GM19193 (cell line): ENCODE measurements around the gene MAML3.

Experiments
- POLR2A ChIP-seq: IDR thresholded peaks from 4 replicates; pipeline ENCODE4 v1.6.1; 2011; ENCODE audit not compliant: insufficient read depth, insufficient read length; ENCODE audit errors: extremely low read depth

Gene MAML3

GRCh38 chr4:140089216-140089615 is 64.8 kb downstream of the MAML3 start:
- no peak for TF ChIP-seq POLR2A

DNA sequence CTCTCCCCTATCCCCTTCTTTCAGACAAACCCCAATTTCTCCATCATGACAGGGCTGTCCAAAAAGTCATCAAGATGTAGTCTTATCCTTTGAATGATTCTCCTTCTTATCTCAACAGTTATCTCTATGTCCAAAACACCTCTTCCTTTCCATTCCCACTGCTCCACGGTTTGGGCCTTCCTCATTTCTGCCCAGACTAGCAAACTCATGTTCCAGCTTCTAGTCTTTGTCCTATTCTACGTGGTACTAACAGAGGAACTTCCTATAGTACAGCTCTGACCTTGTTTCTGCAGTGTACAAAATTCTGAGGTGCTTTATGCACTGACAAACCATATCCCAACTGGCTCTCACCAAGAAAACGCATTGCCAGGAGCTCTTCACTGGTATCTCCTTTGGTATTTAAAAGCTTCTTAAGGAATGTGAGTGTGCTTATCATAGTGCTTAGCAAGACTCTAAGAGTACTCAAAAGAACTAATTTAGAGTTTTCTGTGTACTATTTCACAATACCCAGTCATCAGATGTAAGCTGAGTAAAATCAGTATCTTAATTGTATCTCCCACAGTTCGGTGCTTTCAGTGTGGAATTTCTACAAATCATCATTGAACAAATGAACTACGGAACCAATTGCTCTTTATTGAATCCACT is 65.5 kb downstream of the MAML3 start:
- TF ChIP-seq POLR2A: no peak

DNA sequence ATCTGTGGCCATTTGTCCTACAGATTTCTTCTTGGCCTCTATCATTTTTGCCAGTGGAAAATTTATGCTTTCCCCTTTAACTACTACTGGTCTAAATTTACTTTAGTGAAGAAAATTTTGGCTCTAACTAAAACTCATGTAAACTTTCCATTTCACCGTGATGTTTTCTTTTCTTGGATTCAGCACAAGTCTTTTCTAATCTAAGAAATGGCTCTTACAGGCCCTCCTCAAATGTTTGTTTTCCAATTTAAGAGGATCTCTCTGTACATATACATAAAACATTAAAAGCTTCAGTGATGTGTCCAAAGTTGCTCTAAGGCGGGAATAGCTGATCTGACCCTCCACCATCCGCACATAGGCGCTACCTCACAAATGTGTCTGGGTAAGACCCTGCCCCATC is 68.1 kb downstream of the MAML3 start:
- no peak for TF ChIP-seq POLR2A

DNA sequence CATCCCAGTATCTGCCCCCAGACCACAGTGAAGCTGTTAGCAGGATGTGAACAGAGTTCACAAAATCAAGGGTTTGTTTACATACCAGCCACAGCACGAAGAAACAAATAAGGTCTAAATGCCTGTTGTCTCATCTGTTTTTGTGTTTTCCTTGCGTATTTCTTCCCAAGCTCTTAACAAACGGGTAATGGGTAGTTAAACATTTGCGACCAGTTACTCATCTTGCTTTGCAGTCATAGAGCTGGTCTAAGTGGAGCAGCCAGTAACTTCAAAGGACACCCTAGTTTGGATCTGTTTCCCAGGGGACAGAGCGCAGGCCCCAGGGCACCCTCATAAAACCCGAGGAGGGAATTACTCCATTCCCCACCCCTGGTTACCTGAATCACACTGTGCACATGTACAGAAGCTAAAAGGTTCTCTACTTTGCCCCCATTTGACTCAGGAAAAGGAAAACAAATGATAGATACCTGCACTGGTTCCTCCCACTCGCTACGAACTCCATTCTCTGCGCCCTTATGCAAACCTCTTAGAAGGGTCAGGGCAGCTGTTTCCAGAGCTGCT is 68.8 kb downstream of the MAML3 start:
- no peak for TF ChIP-seq POLR2A

- TF ChIP-seq POLR2A: no peak
Observed at GRCh38 chr4:140084385-140084784, 69.6 kb downstream of the MAML3 start.

GRCh38 chr4:140082391-140082755 is 71.6 kb downstream of the MAML3 start:
- TF ChIP-seq POLR2A: no peak

DNA sequence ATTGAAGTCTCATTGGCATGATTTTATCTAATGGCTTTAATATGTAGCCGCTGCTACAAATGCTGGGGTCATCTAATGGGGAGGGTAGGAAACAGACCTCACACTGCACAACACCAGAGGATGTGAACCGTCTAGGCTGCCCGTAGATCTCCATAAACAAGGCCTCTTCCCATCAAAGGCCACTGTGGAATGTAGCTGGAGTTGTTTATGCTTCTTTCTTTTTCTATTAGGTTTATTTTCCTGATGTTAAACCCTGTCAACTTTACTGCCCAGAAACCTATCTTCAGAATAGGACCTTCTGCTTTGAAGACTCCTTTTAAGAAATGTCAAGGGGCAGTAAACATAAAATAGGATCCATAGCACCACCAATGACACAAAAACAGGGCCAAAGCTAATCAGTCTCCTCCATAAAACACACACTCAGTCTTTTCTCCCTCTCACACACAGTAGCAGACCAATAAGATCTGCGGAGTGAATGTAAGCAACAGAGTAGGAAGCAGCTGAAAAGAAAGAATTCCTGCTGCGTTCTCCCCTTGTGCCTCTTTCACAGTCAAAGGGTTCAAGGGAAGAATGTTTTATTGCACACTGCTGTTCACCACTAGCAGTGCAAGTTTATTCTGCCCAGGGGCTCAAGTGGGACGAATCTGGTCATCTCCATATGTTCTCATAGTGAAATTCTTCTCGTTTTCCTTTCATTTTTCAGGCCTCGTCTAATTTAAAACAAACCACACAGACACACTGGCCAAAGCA is 72.2 kb downstream of the MAML3 start:
- no peak for TF ChIP-seq POLR2A

- TF ChIP-seq POLR2A: no peak
Observed at GRCh38 chr4:140080883-140081282, 73.1 kb downstream of the MAML3 start.

- TF ChIP-seq POLR2A: no peak
Observed at GRCh38 chr4:140078366-140078765, 75.6 kb downstream of the MAML3 start.

- TF ChIP-seq POLR2A: no peak
Observed at GRCh38 chr4:140076307-140076706, 77.7 kb downstream of the MAML3 start.

GRCh38 chr4:140071806-140072205 is 82.2 kb downstream of the MAML3 start:
- TF ChIP-seq POLR2A: no peak

GRCh38 chr4:140070973-140071372 is 83.0 kb downstream of the MAML3 start:
- TF ChIP-seq POLR2A: no peak

GRCh38 chr4:140070366-140070765 is 83.6 kb downstream of the MAML3 start:
- TF ChIP-seq POLR2A: no peak

GRCh38 chr4:140069066-140069465 is 84.9 kb downstream of the MAML3 start:
- no peak for TF ChIP-seq POLR2A

- no peak for TF ChIP-seq POLR2A
Observed at GRCh38 chr4:140068271-140068670, 85.7 kb downstream of the MAML3 start.
